ENCODE measurements around the gene RASSF4. TPM values are rescaled to one million over a fixed set of nuclear protein-coding genes. Genes with fewer than 3 reads are reported as not detected.

The RASSF4 gene
- polyA plus RNA-seq, 3 donors from 2014 or later, result 36.7 to 45.6 (median 38.0) TPM

DNA sequence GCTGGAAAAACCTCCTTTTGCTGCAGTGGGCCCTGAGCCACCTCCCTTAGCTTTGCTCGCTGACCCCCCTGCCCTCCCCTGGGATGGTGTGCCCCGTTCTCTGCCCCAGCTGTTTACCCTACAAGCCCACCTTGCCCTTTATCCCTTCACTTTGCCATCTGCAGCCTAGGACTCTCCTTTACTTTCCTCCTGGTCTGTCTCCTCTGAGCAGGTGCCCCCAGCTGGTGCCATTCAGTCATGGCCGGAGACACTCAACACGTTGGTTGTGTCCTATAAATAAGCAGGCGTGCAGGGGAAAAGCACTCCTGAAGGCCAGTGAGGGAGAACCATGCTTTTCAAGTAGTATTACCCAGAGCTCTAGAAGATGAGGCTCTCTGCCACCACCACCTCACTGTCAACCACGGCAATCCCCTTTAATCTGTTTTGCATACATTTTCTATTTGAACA lies 6.1 kb downstream of the RASSF4 start:
- peaks cover 98 to 99% of the 10 kb centered on the region in 2 donors for H3K4me1 Mint-ChIP-seq
- no peak for DNase-seq
- H3K9me3 Mint-ChIP-seq, result no peaks in the 10 kb centered on the region
- peaks cover 3 to 10% (median 6%) of the 10 kb centered on the region in 3 donors for H3K27me3 Mint-ChIP-seq (ENCODE audit: low read depth in 3 of 3)
- H3K27ac Mint-ChIP-seq, result peak overlapping the region; percentile 58 to 88 (median 80)
- H3K36me3 Mint-ChIP-seq, result peaks cover 4 to 13% (median 9%) of the 10 kb centered on the region in 3 donors
- H3K4me3 Mint-ChIP-seq, result peak overlapping the region; percentile 40 to 79 (median 65)

- peaks cover 4 to 13% (median 9%) of the 10 kb centered on the region in 3 donors for H3K36me3 Mint-ChIP-seq
- H3K4me3 Mint-ChIP-seq, result peak overlapping the region; percentile 40 to 79 (median 65)
- H3K27me3 Mint-ChIP-seq (ENCODE audit: low read depth in 3 of 3), result peaks cover 3 to 10% (median 6%) of the 10 kb centered on the region in 3 donors
- H3K27ac Mint-ChIP-seq, result peak overlapping the region; percentile 58 to 88 (median 80)
- no peak for DNase-seq
- H3K4me1 Mint-ChIP-seq, result peaks cover 97 to 98% of the 10 kb centered on the region in 2 donors
- no peaks in the 10 kb centered on the region for H3K9me3 Mint-ChIP-seq
Observed at GRCh38 chr10:44966129-44966815, 6.7 kb downstream of the RASSF4 start.

- H3K36me3 Mint-ChIP-seq, result peaks cover 4 to 18% (median 13%) of the 10 kb centered on the region in 3 donors
- H3K27me3 Mint-ChIP-seq (ENCODE audit: low read depth in 3 of 3), result peaks cover 3 to 10% (median 6%) of the 10 kb centered on the region in 3 donors
- no peaks in the 10 kb centered on the region for H3K9me3 Mint-ChIP-seq
- no peak for DNase-seq
- peak overlapping the region; percentile 86 to 97 (median 93) for H3K27ac Mint-ChIP-seq
- peak overlapping the region in 4 of 5 donors; percentile 83 to 91 (median 87) for H3K4me3 Mint-ChIP-seq
- peaks cover 94 to 97% of the 10 kb centered on the region in 2 donors for H3K4me1 Mint-ChIP-seq
Observed at GRCh38 chr10:44966816-44967509, 7.4 kb downstream of the RASSF4 start.

DNA sequence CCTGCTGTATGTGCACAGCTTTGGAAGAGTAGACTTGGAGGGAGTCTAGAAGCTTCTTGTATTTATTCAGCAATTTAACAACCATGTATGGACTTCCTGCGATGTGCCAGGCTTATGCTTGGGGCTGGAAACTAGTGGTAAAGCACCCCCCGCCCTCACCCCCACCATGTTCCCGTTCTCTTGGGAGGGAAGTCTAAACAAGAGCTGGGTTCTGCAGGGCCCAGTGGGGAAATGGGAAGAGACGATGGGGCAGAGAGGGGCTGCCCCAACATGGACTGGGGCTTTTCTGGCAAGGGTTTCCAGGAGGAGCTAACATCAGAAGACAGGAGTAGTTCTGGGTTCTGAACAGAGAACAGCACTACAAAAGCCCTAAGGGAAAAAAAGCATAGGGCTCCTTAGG lies 8.0 kb downstream of the RASSF4 start:
- H3K4me3 Mint-ChIP-seq, result peak overlapping the region; percentile 78 to 91 (median 84)
- H3K4me1 Mint-ChIP-seq, result peaks cover 89 to 96% of the 10 kb centered on the region in 2 donors
- H3K27me3 Mint-ChIP-seq (ENCODE audit: low read depth in 3 of 3), result peaks cover 3 to 10% (median 8%) of the 10 kb centered on the region in 3 donors

GRCh38 chr10:44968091-44968490 lies 8.5 kb downstream of the RASSF4 start:
- peak; percentile 36 to 38 (median 37) for DNase-seq
- peaks cover 85 to 96% of the 10 kb centered on the region in 2 donors for H3K4me1 Mint-ChIP-seq
- H3K9me3 Mint-ChIP-seq, result no peaks in the 10 kb centered on the region
- peaks cover 3 to 10% (median 8%) of the 10 kb centered on the region in 3 donors for H3K27me3 Mint-ChIP-seq (ENCODE audit: low read depth in 3 of 3)
- peak overlapping the region; percentile 78 to 91 (median 84) for H3K4me3 Mint-ChIP-seq
- peak overlapping the region; percentile 86 to 97 (median 93) for H3K27ac Mint-ChIP-seq
- H3K36me3 Mint-ChIP-seq, result peaks cover 4 to 20% (median 10%) of the 10 kb centered on the region in 3 donors

More for the DNA sequence above, 8.0 kb downstream of the RASSF4 start:
- Mint-ChIP-seq H3K9me3 (no peaks in the 10 kb centered on the region), H3K36me3 (peaks cover 4 to 20% (median 11%) of the 10 kb centered on the region in 3 donors), H3K27ac (peak overlapping the region; percentile 86 to 97 (median 93))
- DNase-seq, result no peak

GRCh38 chr10:44968500-44969400 lies 9.1 kb downstream of the RASSF4 start:
- H3K27me3 Mint-ChIP-seq (ENCODE audit: low read depth in 3 of 3), result peaks cover 3 to 10% (median 8%) of the 10 kb centered on the region in 3 donors
- H3K4me1 Mint-ChIP-seq, result peaks cover 85 to 96% of the 10 kb centered on the region in 2 donors
- peak overlapping the region; percentile 78 to 91 (median 84) for H3K4me3 Mint-ChIP-seq
- peak overlapping the region; percentile 86 to 97 (median 93) for H3K27ac Mint-ChIP-seq
- DNase-seq, result peak; percentile 86 to 89 (median 88)
- H3K36me3 Mint-ChIP-seq, result peaks cover 4 to 20% (median 10%) of the 10 kb centered on the region in 3 donors
- H3K9me3 Mint-ChIP-seq, result no peaks in the 10 kb centered on the region

DNA sequence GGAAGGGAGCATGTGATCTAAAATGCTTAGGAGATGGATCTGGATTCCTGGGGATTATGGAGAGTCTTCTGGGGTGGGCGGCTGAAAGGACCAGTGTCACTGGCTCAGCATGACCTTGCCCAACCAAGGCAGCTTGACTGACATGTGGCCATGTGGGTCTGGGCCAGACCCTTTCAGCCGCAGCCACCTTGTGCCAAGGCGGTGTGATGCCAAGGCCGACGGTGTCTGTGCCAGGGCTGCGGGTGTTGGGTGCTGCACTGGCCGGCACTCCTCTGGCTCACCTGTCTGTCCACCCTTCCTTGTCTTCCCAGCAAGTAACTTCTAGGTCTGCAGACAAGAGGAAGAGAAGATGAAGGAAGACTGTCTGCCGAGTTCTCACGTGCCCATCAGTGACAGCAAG lies 10.3 kb downstream of the RASSF4 start:
- DNase-seq, result no peak
- Mint-ChIP-seq H3K4me1 (peaks cover 86 to 96% of the 10 kb centered on the region in 2 donors), H3K9me3 (no peaks in the 10 kb centered on the region), H3K27ac (peak overlapping the region; percentile 86 to 97 (median 93)), H3K4me3 (peak overlapping the region; percentile 7 to 91 (median 63)), H3K27me3 (ENCODE audit: low read depth in 3 of 3) (peaks cover 3 to 10% (median 8%) of the 10 kb centered on the region in 3 donors), H3K36me3 (peaks cover 4 to 20% (median 10%) of the 10 kb centered on the region in 3 donors)

GRCh38 chr10:44970812-44971395 lies 11.3 kb downstream of the RASSF4 start:
- peaks cover 4 to 17% (median 10%) of the 10 kb centered on the region in 3 donors for H3K36me3 Mint-ChIP-seq
- peak overlapping the region in 5 of 6 donors; percentile 50 to 95 (median 86) for H3K27ac Mint-ChIP-seq
- H3K27me3 Mint-ChIP-seq (ENCODE audit: low read depth in 3 of 3), result peaks cover 5 to 10% (median 8%) of the 10 kb centered on the region in 3 donors
- H3K9me3 Mint-ChIP-seq, result no peaks in the 10 kb centered on the region
- H3K4me1 Mint-ChIP-seq, result peaks cover 76 to 86% of the 10 kb centered on the region in 2 donors
- peak overlapping the region in 3 of 5 donors; percentile 15 to 51 (median 46) for H3K4me3 Mint-ChIP-seq
- no peak for DNase-seq

DNA sequence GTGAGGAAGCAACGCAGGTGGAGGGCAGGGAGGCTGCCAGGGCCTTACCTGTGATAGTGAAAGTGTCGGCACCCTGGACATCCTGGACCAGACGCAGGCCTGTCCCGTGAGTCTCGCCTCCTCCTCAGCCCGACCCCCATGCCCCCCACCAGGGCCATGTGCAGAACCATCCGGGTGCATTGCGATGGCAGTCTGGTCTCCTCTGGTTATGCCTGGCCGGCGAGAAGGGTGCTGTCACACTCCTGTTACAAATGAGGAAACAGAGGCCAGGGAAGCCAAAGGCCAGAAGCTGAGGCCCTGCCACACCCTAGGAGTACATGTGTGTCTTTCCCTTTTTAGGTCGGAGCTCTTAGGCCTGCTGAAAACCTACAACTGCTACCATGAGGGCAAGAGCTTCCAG lies 11.8 kb downstream of the RASSF4 start:
- H3K27ac Mint-ChIP-seq, result peak overlapping the region in 1 of 6 donors; percentile 43
- peaks cover 4 to 17% (median 10%) of the 10 kb centered on the region in 3 donors for H3K36me3 Mint-ChIP-seq
- H3K4me3 Mint-ChIP-seq, result no peak overlapping the region
- H3K4me1 Mint-ChIP-seq, result peaks cover 71 to 81% of the 10 kb centered on the region in 2 donors
- H3K27me3 Mint-ChIP-seq (ENCODE audit: low read depth in 3 of 3), result peaks cover 7 to 10% (median 8%) of the 10 kb centered on the region in 3 donors
- no peaks in the 10 kb centered on the region for H3K9me3 Mint-ChIP-seq
- DNase-seq, result no peak

GRCh38 chr10:44971935-44972757 lies 12.5 kb downstream of the RASSF4 start:
- DNase-seq, result no peak
- Mint-ChIP-seq H3K4me3 (no peak overlapping the region), H3K9me3 (no peaks in the 10 kb centered on the region), H3K4me1 (peaks cover 64 to 77% of the 10 kb centered on the region in 2 donors), H3K36me3 (peaks cover 4 to 17% (median 13%) of the 10 kb centered on the region in 3 donors), H3K27ac (peak overlapping the region in 4 of 6 donors; percentile 62 to 84 (median 66)), H3K27me3 (ENCODE audit: low read depth in 3 of 3) (peaks cover 7 to 10% (median 8%) of the 10 kb centered on the region in 3 donors)

DNA sequence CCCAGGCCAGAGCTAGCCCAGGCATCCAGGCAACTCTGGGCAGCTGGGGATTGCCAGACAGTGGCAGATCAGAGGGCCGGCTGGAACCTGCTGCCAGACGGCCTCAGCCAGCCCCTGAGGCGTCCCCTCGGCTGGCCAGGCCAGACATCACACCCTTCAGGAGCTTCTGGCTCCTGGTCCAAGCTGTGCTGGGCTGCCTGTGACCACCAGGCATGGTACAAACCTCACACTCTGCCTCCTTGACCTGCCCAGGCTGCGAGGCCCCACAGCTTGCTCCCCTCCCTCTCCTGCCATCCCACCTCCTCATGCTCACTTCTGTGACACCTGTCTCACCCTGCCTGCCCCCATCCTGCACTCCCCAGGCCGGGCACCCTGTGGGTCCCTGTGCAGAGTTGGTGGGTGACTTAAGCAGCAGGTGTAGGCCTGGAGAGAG lies 13.3 kb downstream of the RASSF4 start:
- peak overlapping the region in 5 of 6 donors; percentile 13 to 84 (median 62) for H3K27ac Mint-ChIP-seq

More for the DNA sequence above, 13.3 kb downstream of the RASSF4 start:
- H3K4me1 Mint-ChIP-seq, result peaks cover 56 to 70% of the 10 kb centered on the region in 2 donors
- H3K9me3 Mint-ChIP-seq, result no peaks in the 10 kb centered on the region
- H3K27me3 Mint-ChIP-seq (ENCODE audit: low read depth in 3 of 3), result peaks cover 7 to 10% (median 8%) of the 10 kb centered on the region in 3 donors
- H3K36me3 Mint-ChIP-seq, result peaks cover 4 to 17% (median 13%) of the 10 kb centered on the region in 3 donors
- DNase-seq, result no peak
- peak overlapping the region in 1 of 5 donors; percentile 49 for H3K4me3 Mint-ChIP-seq

All from immature natural killer cell (primary cell).